ENCODE results near the gene NAALADL2. TPM values are rescaled to one million over a fixed set of nuclear protein-coding genes. Genes with fewer than 3 reads are reported as not detected.

The NAALADL2 gene
- polyA plus RNA-seq, 2 of the 4 experiments (the other 2 are of a cell fraction): 0.09 to 0.28 TPM

DNA sequence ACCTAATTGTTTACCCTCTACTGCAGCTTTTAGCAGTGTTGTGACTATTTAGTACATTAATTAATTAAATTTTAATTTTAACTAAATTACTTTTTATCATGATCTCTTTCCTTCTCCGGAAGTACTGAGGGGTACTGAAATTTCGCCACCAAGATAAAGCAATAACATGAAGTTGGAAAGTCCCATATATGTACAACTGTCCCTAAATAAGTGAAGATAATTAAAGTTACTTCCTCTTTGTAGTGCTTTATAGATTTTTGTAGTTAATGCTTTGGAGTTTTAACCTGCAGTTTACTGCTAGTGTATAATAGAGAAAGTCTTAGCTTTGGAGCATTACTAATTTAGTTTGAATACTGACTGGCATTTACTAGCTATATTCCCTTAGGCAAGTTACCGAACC lies 325.3 kb downstream of the NAALADL2 start:
- ChIA-PET POLR2A (no interaction called here), CTCF (no interaction called here)
- no peak for TF ChIP-seq ZC3H11A (IDR thresholded peaks at IDR 0.05)
- no peak for TF ChIP-seq GATA3 (IDR thresholded peaks at IDR 0.05; ENCODE audit: borderline replicate concordance)
- no peak for TF ChIP-seq EHF (CRISPR knock-in tag; IDR thresholded peaks at IDR 0.05)
- TF ChIP-seq HOXB13 (CRISPR knock-in tag; IDR thresholded peaks at IDR 0.05; ENCODE audit: low read depth): no peak
- TF ChIP-seq POLR2A (IDR thresholded peaks at IDR 0.05; ENCODE audit: low read length): no peak
- TF ChIP-seq NFE2L2 (conservative IDR thresholded peaks at IDR 0.05; ENCODE audit: low read length): no peak
- TF ChIP-seq, protein P1, sequence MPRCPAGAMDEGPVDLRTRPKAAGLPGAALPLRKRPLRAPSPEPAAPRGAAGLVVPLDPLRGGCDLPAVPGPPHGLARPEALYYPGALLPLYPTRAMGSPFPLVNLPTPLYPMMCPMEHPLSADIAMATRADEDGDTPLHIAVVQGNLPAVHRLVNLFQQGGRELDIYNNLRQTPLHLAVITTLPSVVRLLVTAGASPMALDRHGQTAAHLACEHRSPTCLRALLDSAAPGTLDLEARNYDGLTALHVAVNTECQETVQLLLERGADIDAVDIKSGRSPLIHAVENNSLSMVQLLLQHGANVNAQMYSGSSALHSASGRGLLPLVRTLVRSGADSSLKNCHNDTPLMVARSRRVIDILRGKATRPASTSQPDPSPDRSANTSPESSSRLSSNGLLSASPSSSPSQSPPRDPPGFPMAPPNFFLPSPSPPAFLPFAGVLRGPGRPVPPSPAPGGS (IDR thresholded peaks at IDR 0.05): no peak
- TF ChIP-seq, protein P2, sequence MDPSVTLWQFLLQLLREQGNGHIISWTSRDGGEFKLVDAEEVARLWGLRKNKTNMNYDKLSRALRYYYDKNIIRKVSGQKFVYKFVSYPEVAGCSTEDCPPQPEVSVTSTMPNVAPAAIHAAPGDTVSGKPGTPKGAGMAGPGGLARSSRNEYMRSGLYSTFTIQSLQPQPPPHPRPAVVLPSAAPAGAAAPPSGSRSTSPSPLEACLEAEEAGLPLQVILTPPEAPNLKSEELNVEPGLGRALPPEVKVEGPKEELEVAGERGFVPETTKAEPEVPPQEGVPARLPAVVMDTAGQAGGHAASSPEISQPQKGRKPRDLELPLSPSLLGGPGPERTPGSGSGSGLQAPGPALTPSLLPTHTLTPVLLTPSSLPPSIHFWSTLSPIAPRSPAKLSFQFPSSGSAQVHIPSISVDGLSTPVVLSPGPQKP (IDR thresholded peaks at IDR 0.05; ENCODE audit: low read depth, low read length): no peak
- TF ChIP-seq, protein P3, sequence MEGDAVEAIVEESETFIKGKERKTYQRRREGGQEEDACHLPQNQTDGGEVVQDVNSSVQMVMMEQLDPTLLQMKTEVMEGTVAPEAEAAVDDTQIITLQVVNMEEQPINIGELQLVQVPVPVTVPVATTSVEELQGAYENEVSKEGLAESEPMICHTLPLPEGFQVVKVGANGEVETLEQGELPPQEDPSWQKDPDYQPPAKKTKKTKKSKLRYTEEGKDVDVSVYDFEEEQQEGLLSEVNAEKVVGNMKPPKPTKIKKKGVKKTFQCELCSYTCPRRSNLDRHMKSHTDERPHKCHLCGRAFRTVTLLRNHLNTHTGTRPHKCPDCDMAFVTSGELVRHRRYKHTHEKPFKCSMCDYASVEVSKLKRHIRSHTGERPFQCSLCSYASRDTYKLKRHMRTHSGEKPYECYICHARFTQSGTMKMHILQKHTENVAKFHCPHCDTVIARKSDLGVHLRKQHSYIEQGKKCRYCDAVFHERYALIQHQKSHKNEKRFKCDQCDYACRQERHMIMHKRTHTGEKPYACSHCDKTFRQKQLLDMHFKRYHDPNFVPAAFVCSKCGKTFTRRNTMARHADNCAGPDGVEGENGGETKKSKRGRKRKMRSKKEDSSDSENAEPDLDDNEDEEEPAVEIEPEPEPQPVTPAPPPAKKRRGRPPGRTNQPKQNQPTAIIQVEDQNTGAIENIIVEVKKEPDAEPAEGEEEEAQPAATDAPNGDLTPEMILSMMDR (IDR thresholded peaks at IDR 0.05): no peak
- TF ChIP-seq, protein P4, sequence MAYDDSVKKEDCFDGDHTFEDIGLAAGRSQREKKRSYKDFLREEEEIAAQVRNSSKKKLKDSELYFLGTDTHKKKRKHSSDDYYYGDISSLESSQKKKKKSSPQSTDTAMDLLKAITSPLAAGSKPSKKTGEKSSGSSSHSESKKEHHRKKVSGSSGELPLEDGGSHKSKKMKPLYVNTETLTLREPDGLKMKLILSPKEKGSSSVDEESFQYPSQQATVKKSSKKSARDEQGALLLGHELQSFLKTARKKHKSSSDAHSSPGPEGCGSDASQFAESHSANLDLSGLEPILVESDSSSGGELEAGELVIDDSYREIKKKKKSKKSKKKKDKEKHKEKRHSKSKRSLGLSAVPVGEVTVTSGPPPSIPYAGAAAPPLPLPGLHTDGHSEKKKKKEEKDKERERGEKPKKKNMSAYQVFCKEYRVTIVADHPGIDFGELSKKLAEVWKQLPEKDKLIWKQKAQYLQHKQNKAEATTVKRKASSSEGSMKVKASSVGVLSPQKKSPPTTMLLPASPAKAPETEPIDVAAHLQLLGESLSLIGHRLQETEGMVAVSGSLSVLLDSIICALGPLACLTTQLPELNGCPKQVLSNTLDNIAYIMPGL (CRISPR knock-in tag; IDR thresholded peaks at IDR 0.05; ENCODE audit: borderline replicate concordance): no peak
- TF ChIP-seq, protein P5, sequence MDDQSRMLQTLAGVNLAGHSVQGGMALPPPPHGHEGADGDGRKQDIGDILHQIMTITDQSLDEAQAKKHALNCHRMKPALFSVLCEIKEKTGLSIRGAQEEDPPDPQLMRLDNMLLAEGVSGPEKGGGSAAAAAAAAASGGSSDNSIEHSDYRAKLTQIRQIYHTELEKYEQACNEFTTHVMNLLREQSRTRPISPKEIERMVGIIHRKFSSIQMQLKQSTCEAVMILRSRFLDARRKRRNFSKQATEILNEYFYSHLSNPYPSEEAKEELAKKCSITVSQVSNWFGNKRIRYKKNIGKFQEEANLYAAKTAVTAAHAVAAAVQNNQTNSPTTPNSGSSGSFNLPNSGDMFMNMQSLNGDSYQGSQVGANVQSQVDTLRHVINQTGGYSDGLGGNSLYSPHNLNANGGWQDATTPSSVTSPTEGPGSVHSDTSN (IDR thresholded peaks at IDR 0.05): no peak
- no peak for TF ChIP-seq ZNF302 (CRISPR knock-in tag; IDR thresholded peaks at IDR 0.05)
- TF ChIP-seq HEYL (CRISPR knock-in tag; IDR thresholded peaks at IDR 0.05): no peak
- TF ChIP-seq, protein P6, sequence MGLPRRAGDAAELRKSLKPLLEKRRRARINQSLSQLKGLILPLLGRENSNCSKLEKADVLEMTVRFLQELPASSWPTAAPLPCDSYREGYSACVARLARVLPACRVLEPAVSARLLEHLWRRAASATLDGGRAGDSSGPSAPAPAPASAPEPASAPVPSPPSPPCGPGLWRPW (IDR thresholded peaks at IDR 0.05): no peak
- no peak for TF ChIP-seq FOXS1 (CRISPR knock-in tag; IDR thresholded peaks at IDR 0.05)
- no peak for TF ChIP-seq ESRRA (IDR thresholded peaks at IDR 0.05; ENCODE audit: borderline replicate concordance, low read length)
- TF ChIP-seq, protein P7, sequence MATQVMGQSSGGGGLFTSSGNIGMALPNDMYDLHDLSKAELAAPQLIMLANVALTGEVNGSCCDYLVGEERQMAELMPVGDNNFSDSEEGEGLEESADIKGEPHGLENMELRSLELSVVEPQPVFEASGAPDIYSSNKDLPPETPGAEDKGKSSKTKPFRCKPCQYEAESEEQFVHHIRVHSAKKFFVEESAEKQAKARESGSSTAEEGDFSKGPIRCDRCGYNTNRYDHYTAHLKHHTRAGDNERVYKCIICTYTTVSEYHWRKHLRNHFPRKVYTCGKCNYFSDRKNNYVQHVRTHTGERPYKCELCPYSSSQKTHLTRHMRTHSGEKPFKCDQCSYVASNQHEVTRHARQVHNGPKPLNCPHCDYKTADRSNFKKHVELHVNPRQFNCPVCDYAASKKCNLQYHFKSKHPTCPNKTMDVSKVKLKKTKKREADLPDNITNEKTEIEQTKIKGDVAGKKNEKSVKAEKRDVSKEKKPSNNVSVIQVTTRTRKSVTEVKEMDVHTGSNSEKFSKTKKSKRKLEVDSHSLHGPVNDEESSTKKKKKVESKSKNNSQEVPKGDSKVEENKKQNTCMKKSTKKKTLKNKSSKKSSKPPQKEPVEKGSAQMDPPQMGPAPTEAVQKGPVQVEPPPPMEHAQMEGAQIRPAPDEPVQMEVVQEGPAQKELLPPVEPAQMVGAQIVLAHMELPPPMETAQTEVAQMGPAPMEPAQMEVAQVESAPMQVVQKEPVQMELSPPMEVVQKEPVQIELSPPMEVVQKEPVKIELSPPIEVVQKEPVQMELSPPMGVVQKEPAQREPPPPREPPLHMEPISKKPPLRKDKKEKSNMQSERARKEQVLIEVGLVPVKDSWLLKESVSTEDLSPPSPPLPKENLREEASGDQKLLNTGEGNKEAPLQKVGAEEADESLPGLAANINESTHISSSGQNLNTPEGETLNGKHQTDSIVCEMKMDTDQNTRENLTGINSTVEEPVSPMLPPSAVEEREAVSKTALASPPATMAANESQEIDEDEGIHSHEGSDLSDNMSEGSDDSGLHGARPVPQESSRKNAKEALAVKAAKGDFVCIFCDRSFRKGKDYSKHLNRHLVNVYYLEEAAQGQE (IDR thresholded peaks at IDR 0.05): no peak
- TF ChIP-seq ZFP36 (IDR thresholded peaks at IDR 0.05; ENCODE audit: borderline replicate concordance, partially characterized antibody): no peak
- TF ChIP-seq CBX8 (IDR thresholded peaks at IDR 0.05): no peak
- ATAC-seq: no peak
- H3K4me2 ChIP-seq: no peak overlapping the region
- no peaks in the 10 kb centered on the region for H3K9me3 ChIP-seq
- 57% methylated on average over 3 of the region's 3 CpGs for WGBS (ENCODE audit: missing lambda C conversion rate)
- peaks cover 5% of the 10 kb centered on the region; the same call in 2 of the 3 replicates for H3K4me1 ChIP-seq
- FAIRE-seq: no peak
- H3K4me3 ChIP-seq: no peak overlapping the region
- DNase-seq (ENCODE audit: low read depth in 1 of 2, low spot score in 1 of 2): no peak
- no peak overlapping the region for H3K27ac ChIP-seq

Data from A549 (cell line).